GM23248 (cell line): Measurements from ENCODE around the gene PLPPR3.

ENCODE experiments used
- EZH2 ChIP-seq: fragments of 200-600 bp; sonication (generic); IDR thresholded peaks from 2 replicates; pipeline ENCODE4 v1.6.1; 2018; ENCODE audit warnings: antibody characterized with exemption, mild to moderate bottlenecking; ENCODE audit not compliant: insufficient read depth, poor library complexity, severe bottlenecking
- EZH2phosphoT487 ChIP-seq: fragments of 200-600 bp; sonication (generic); IDR thresholded peaks from 2 replicates; pipeline ENCODE4 v1.6.1; 2018; ENCODE audit warnings: antibody characterized with exemption, moderate library complexity, mild to moderate bottlenecking, low read depth; ENCODE audit not compliant: insufficient read depth

DNA sequence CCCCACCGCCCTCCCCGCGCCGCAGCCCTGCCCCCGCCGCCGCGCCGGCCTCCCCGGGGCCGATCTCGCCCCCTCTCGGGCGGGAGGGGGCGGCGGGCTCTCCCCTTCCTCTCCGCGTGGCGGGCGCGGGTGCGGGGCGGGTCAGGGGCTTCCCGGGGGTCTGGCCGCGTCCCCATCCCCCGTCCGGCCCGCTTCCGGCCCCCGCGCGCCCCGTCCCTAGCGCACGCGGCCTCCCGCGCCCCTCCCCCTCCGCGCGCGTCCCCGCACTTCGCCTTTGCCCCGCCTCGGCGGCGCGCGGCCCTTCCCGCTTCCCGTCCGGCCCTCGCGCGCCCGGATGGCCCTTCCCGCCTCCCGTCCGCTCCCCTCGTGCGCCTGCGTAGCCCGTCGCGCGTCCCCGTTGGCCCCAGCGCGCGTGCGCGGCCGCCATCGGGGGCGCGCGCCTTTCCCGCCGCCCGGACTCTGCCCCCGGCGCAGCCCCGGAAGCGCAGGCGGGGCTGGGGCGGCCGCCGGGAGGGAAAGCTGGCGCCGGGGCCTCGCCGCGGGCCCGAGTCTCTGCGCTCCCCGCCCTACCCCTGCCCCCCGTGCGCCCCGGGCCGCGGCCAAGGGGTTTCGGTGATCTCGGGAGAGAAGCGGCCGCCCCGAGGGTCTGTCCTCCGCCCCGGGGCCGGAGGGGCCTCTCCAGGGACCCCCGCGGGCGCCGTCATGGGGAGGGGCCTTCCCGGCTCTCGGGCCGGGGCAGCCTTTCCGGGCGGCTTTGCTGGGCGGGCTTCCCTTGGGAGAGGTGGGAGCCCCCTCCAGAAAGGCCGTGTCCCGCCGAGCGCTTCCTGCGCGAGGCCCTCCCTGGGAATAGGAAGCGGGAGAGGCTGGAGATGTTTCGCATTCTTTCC lies 24.0 kb downstream of the PLPPR3 start:
- TF ChIP-seq EZH2phosphoT487 (no peak), EZH2 (no peak)
